Glutamatergic neuron (in vitro differentiated cells): Measurements from ENCODE around the gene AP1S3. TPM values are rescaled to one million over a fixed set of nuclear protein-coding genes. Genes with fewer than 3 reads are reported as not detected.
"Not testable (repeated sequence)": the region's sequence is repeated elsewhere in the genome, so short reads cannot be mapped to it uniquely, and the experiment has no call there.

ENCODE experiments used
- DNase-seq: peaks from one replicate; pipeline ENCODE4 v3.0.0; 2022
- H3K27ac Mint-ChIP-seq: one replicate; pipeline ENCODE4 v1.8.0; 2020; ENCODE audit warnings: mild to moderate bottlenecking, mixed read lengths, inconsistent platforms; ENCODE audit not compliant: unreplicated experiment
- H3K27me3 Mint-ChIP-seq: one replicate; pipeline ENCODE4 v1.8.0; 2020; ENCODE audit warnings: mild to moderate bottlenecking, moderate library complexity, mixed read lengths, inconsistent platforms; ENCODE audit not compliant: unreplicated experiment
- H3K36me3 Mint-ChIP-seq: one replicate; pipeline ENCODE4 v1.8.0; 2020; ENCODE audit warnings: mild to moderate bottlenecking, mixed read lengths, inconsistent platforms; ENCODE audit not compliant: unreplicated experiment
- H3K4me1 Mint-ChIP-seq: one replicate; pipeline ENCODE4 v1.8.0; 2020; ENCODE audit warnings: mild to moderate bottlenecking, low read depth, mixed read lengths, inconsistent platforms; ENCODE audit not compliant: unreplicated experiment
- H3K4me3 Mint-ChIP-seq: one replicate; pipeline ENCODE4 v1.8.0; 2020; ENCODE audit warnings: mild to moderate bottlenecking, mixed read lengths, inconsistent platforms; ENCODE audit not compliant: unreplicated experiment
- H3K9me3 Mint-ChIP-seq: one replicate; pipeline ENCODE4 v1.8.0; 2020; ENCODE audit warnings: mild to moderate bottlenecking, moderate library complexity, mixed read lengths, inconsistent platforms; ENCODE audit not compliant: unreplicated experiment
- CTCF ChIP-seq: fragments of 200-600 bp; sonication (generic); IDR thresholded peaks from one replicate; pipeline ENCODE4 v1.5.0; 2021; ENCODE audit not compliant: partially characterized antibody, unreplicated experiment
- total RNA-seq: library from RNA; stranded (reverse); fragmentation: NEBNext Ultra II Directional; extraction: Animal tissue kit (Norgen Biotek cat#: 25700); gene quantifications from one replicate; pipeline ENCODE4 v1.2.1, GENCODE V29; 2021; ENCODE audit not compliant: unreplicated experiment

Gene AP1S3
- total RNA-seq, 1 donor from 2014 or later = 3.1 TPM

GRCh38 chr2:223880796-223881195 lies 43.4 kb upstream of the AP1S3 start:
- Mint-ChIP-seq H3K4me3 (no peak overlapping the region), H3K9me3 (no peaks in the 10 kb centered on the region), H3K4me1 (peaks cover 17% of the 10 kb centered on the region), H3K36me3 (no peaks in the 10 kb centered on the region), H3K27me3 (no peaks in the 10 kb centered on the region), H3K27ac (no peak overlapping the region)
- no peak for DNase-seq
- no peak for TF ChIP-seq CTCF

- Mint-ChIP-seq H3K9me3 (no peaks in the 10 kb centered on the region), H3K27ac (no peak overlapping the region), H3K27me3 (no peaks in the 10 kb centered on the region), H3K4me3 (no peak overlapping the region), H3K36me3 (no peaks in the 10 kb centered on the region), H3K4me1 (peaks cover 17% of the 10 kb centered on the region)
- TF ChIP-seq CTCF = no peak
- DNase-seq = no peak
Measured at GRCh38 chr2:223877721-223878410, 40.5 kb upstream of the AP1S3 start.

- no peak overlapping the region for H3K27ac Mint-ChIP-seq
- H3K9me3 Mint-ChIP-seq = peaks cover 4% of the 10 kb centered on the region
- DNase-seq = no peak
- peaks cover 21% of the 10 kb centered on the region for H3K4me1 Mint-ChIP-seq
- TF ChIP-seq CTCF = no peak
- H3K36me3 Mint-ChIP-seq = no peaks in the 10 kb centered on the region
- H3K27me3 Mint-ChIP-seq = no peaks in the 10 kb centered on the region
- H3K4me3 Mint-ChIP-seq = no peak overlapping the region
Measured at GRCh38 chr2:223873672-223874071, 36.3 kb upstream of the AP1S3 start.

- H3K36me3 Mint-ChIP-seq, H3K27me3 Mint-ChIP-seq, DNase-seq, H3K4me3 Mint-ChIP-seq, H3K9me3 Mint-ChIP-seq, H3K27ac Mint-ChIP-seq: not testable (repeated sequence)
- peaks cover 21% of the 10 kb centered on the region for H3K4me1 Mint-ChIP-seq
Measured at GRCh38 chr2:223872772-223873171, 35.4 kb upstream of the AP1S3 start.

- H3K27ac Mint-ChIP-seq, H3K9me3 Mint-ChIP-seq, DNase-seq, H3K36me3 Mint-ChIP-seq, H3K27me3 Mint-ChIP-seq, H3K4me3 Mint-ChIP-seq: not testable (repeated sequence)
- peaks cover 11% of the 10 kb centered on the region for H3K4me1 Mint-ChIP-seq
Measured at GRCh38 chr2:223871661-223872060, 34.3 kb upstream of the AP1S3 start.

GRCh38 chr2:223870840-223871611 lies 33.6 kb upstream of the AP1S3 start:
- no peak for TF ChIP-seq CTCF
- Mint-ChIP-seq H3K27ac (no peak overlapping the region), H3K9me3 (peaks cover 8% of the 10 kb centered on the region), H3K4me3 (no peak overlapping the region), H3K4me1 (peaks cover 6% of the 10 kb centered on the region), H3K36me3 (no peaks in the 10 kb centered on the region), H3K27me3 (peaks cover 5% of the 10 kb centered on the region)
- DNase-seq = no peak
